ENCODE data around the gene F9.

The F9 gene

GRCh38 chrX:139538907-139539790 is 8.6 kb downstream of the F9 start:
- Histone ChIP-seq H3F3A (ENCODE audit: insufficient read depth, low read length) (no peaks in the 10 kb centered on the region), H2AFZ (ENCODE audit: low read length) (no peak overlapping the region), H3K36me3 (replicated peaks; ENCODE audit: insufficient read depth, low read length) (no peaks in the 10 kb centered on the region), H3K9ac (ENCODE audit: low read length) (no peak overlapping the region), H3K4me1 (ENCODE audit: low read length) (no peaks in the 10 kb centered on the region), H3K9me3 (replicated peaks; ENCODE audit: insufficient read depth, low read length) (no peaks in the 10 kb centered on the region), H3K4me2 (ENCODE audit: low read depth, low read length) (no peak overlapping the region), H4K20me1 (ENCODE audit: insufficient read depth, low read length) (no peaks in the 10 kb centered on the region), H3K27ac (ENCODE audit: low read length) (no peak overlapping the region), H3K27me3 (replicated peaks; ENCODE audit: insufficient read depth, low read length) (no peaks in the 10 kb centered on the region), H3K79me2 (ENCODE audit: low read length) (no peaks in the 10 kb centered on the region), H3K4me3 (ENCODE audit: low read length) (no peak overlapping the region), H3K9me2 (replicated peaks; ENCODE audit: insufficient read depth, low read length) (no peaks in the 10 kb centered on the region)
- TF ChIP-seq EZH2 (optimal IDR thresholded peaks at IDR 0.05; ENCODE audit: low read depth, low read length) (no peak), EZH2phosphoT487 (IDR thresholded peaks at IDR 0.05; ENCODE audit: low read length) (no peak), CTCF (IDR thresholded peaks at IDR 0.05; ENCODE audit: low read length) (no peak)
- DNase-seq = no peak

- Histone ChIP-seq H3K4me1 (ENCODE audit: low read length) (no peaks in the 10 kb centered on the region), H3F3A (ENCODE audit: insufficient read depth, low read length) (no peaks in the 10 kb centered on the region), H3K27ac (ENCODE audit: low read length) (no peak overlapping the region), H3K27me3 (replicated peaks; ENCODE audit: insufficient read depth, low read length) (no peaks in the 10 kb centered on the region), H3K36me3 (replicated peaks; ENCODE audit: insufficient read depth, low read length) (no peaks in the 10 kb centered on the region), H3K9me3 (replicated peaks; ENCODE audit: insufficient read depth, low read length) (no peaks in the 10 kb centered on the region), H3K79me2 (ENCODE audit: low read length) (no peaks in the 10 kb centered on the region), H2AFZ (ENCODE audit: low read length) (no peak overlapping the region), H4K20me1 (ENCODE audit: insufficient read depth, low read length) (no peaks in the 10 kb centered on the region), H3K4me3 (ENCODE audit: low read length) (no peak overlapping the region), H3K4me2 (ENCODE audit: low read depth, low read length) (no peak overlapping the region), H3K9me2 (replicated peaks; ENCODE audit: insufficient read depth, low read length) (no peaks in the 10 kb centered on the region), H3K9ac (ENCODE audit: low read length) (no peak overlapping the region)
- no peak for TF ChIP-seq EZH2 (optimal IDR thresholded peaks at IDR 0.05; ENCODE audit: low read depth, low read length)
- no peak for TF ChIP-seq CTCF (IDR thresholded peaks at IDR 0.05; ENCODE audit: low read length)
- TF ChIP-seq EZH2phosphoT487 (IDR thresholded peaks at IDR 0.05; ENCODE audit: low read length) = no peak
- no peak for DNase-seq
Measured at GRCh38 chrX:139542652-139543051, 12.1 kb downstream of the F9 start.

GRCh38 chrX:139543920-139544319 is 13.4 kb downstream of the F9 start:
- TF ChIP-seq EZH2 (optimal IDR thresholded peaks at IDR 0.05; ENCODE audit: low read depth, low read length) = no peak
- no peak for DNase-seq
- Histone ChIP-seq H3K4me1 (ENCODE audit: low read length) (no peaks in the 10 kb centered on the region), H3K36me3 (replicated peaks; ENCODE audit: insufficient read depth, low read length) (no peaks in the 10 kb centered on the region), H3K79me2 (ENCODE audit: low read length) (no peaks in the 10 kb centered on the region), H3K4me2 (ENCODE audit: low read depth, low read length) (no peak overlapping the region), H3K9ac (ENCODE audit: low read length) (no peak overlapping the region), H3K27me3 (replicated peaks; ENCODE audit: insufficient read depth, low read length) (no peaks in the 10 kb centered on the region), H3K9me2 (replicated peaks; ENCODE audit: insufficient read depth, low read length) (no peaks in the 10 kb centered on the region), H3F3A (ENCODE audit: insufficient read depth, low read length) (no peaks in the 10 kb centered on the region), H2AFZ (ENCODE audit: low read length) (no peak overlapping the region), H4K20me1 (ENCODE audit: insufficient read depth, low read length) (no peaks in the 10 kb centered on the region), H3K27ac (ENCODE audit: low read length) (no peak overlapping the region), H3K4me3 (ENCODE audit: low read length) (no peak overlapping the region), H3K9me3 (replicated peaks; ENCODE audit: insufficient read depth, low read length) (no peaks in the 10 kb centered on the region)

GRCh38 chrX:139544591-139544990 is 14.1 kb downstream of the F9 start:
- Histone ChIP-seq H2AFZ (ENCODE audit: low read length) (no peak overlapping the region), H3K9me3 (replicated peaks; ENCODE audit: insufficient read depth, low read length) (no peaks in the 10 kb centered on the region), H3K4me2 (ENCODE audit: low read depth, low read length) (no peak overlapping the region), H3F3A (ENCODE audit: insufficient read depth, low read length) (no peaks in the 10 kb centered on the region), H3K27ac (ENCODE audit: low read length) (no peak overlapping the region), H3K4me3 (ENCODE audit: low read length) (no peak overlapping the region), H3K9me2 (replicated peaks; ENCODE audit: insufficient read depth, low read length) (no peaks in the 10 kb centered on the region), H3K4me1 (ENCODE audit: low read length) (no peaks in the 10 kb centered on the region), H3K9ac (ENCODE audit: low read length) (no peak overlapping the region), H4K20me1 (ENCODE audit: insufficient read depth, low read length) (no peaks in the 10 kb centered on the region), H3K79me2 (ENCODE audit: low read length) (no peaks in the 10 kb centered on the region), H3K27me3 (replicated peaks; ENCODE audit: insufficient read depth, low read length) (no peaks in the 10 kb centered on the region), H3K36me3 (replicated peaks; ENCODE audit: insufficient read depth, low read length) (no peaks in the 10 kb centered on the region)
- TF ChIP-seq EZH2 (optimal IDR thresholded peaks at IDR 0.05; ENCODE audit: low read depth, low read length) (no peak), CTCF (IDR thresholded peaks at IDR 0.05; ENCODE audit: low read length) (no peak), EZH2phosphoT487 (IDR thresholded peaks at IDR 0.05; ENCODE audit: low read length) (no peak)
- no peak for DNase-seq

Data from MM.1S (cell line).